Lower leg skin (tissue), 3 donors: ENCODE data around the gene ZSCAN22.

Experiments used
- POLR2A ChIP-seq, 2 donors: fragments of 450-650 bp; IDR thresholded peaks; one replicate each; pipeline ENCODE4 v1.6.1; 2016 to 2017; ENCODE audit warnings: antibody characterized with exemption in 2 of 2, mild to moderate bottlenecking in 1 of 2, moderate library complexity in 1 of 2
- TF ChIP-seq, protein P1 (sequence below), 3 donors: fragments of 450-650 bp; IDR thresholded peaks; one replicate each; pipeline ENCODE4 v1.5.1; 2016; ENCODE audit warnings: antibody characterized with exemption in 3 of 3, mild to moderate bottlenecking in 3 of 3, moderate library complexity in 2 of 3

- TF ChIP-seq, protein P1, sequence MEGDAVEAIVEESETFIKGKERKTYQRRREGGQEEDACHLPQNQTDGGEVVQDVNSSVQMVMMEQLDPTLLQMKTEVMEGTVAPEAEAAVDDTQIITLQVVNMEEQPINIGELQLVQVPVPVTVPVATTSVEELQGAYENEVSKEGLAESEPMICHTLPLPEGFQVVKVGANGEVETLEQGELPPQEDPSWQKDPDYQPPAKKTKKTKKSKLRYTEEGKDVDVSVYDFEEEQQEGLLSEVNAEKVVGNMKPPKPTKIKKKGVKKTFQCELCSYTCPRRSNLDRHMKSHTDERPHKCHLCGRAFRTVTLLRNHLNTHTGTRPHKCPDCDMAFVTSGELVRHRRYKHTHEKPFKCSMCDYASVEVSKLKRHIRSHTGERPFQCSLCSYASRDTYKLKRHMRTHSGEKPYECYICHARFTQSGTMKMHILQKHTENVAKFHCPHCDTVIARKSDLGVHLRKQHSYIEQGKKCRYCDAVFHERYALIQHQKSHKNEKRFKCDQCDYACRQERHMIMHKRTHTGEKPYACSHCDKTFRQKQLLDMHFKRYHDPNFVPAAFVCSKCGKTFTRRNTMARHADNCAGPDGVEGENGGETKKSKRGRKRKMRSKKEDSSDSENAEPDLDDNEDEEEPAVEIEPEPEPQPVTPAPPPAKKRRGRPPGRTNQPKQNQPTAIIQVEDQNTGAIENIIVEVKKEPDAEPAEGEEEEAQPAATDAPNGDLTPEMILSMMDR (IDR thresholded peaks at IDR 0.05) = no peak
- no peak for TF ChIP-seq POLR2A (IDR thresholded peaks at IDR 0.05)
These were observed 54.8 kb downstream of the ZSCAN22 start for GRCh38 chr19:58381460-58382212.
